SK-N-SH (cell line): ENCODE data around the gene MXD3. TPM values are rescaled to one million over a fixed set of nuclear protein-coding genes. Genes with fewer than 3 reads are reported as not detected.
"Not testable (repeated sequence)": the region's sequence is repeated elsewhere in the genome, so short reads cannot be mapped to it uniquely, and the experiment has no call there.

Experiments used
- CTCF ChIA-PET: fragments of 300-600, 350-600 bp; formaldehyde crosslinking; extraction: SDS; loops from one replicate; lab custom pipeline; 2021; lab: Yijun Ruan, JAX
- POLR2A ChIA-PET: fragments of 350-600 bp; sonication (Branson Sonifier 250); formaldehyde crosslinking; extraction: SDS; loops from one replicate; lab custom pipeline; 2020; ENCODE audit warnings: antibody characterized with exemption, inconsistent platforms; lab: Yijun Ruan, JAX
- DNase-seq: peaks from one replicate; pipeline ENCODE4 v3.0.0; 2012
- H2AFZ ChIP-seq: fragments of 200-600 bp; sonication (generic); 2 replicates; pipeline ENCODE4 v1.8.1; 2016; ENCODE audit warnings: antibody characterized with exemption, mild to moderate bottlenecking, low read depth
- H3F3A ChIP-seq: fragments of 200-600 bp; sonication (generic); replicated peaks from 2 replicates; pipeline ENCODE3; 2016; ENCODE audit warnings: antibody characterized with exemption, mild to moderate bottlenecking; ENCODE audit not compliant: insufficient read depth
- H3K27ac ChIP-seq, 2 experiments: fragments of 200-500 bp in 1 of 2; fragments of 200-600 bp in 1 of 2; sonication (Bioruptor generic) in 1 of 2; sonication (generic), shearing (Covaris generic) in 1 of 2; 2 replicates each; pipeline versions ENCODE4 v1.5.1 to v1.6.1; 2014 to 2016; ENCODE audit warnings: low read depth in 2 of 2, inconsistent platforms in 1 of 2, low read length in 1 of 2, mild to moderate bottlenecking in 1 of 2, mixed read lengths in 1 of 2
- H3K27me3 ChIP-seq: fragments of 200-600 bp; sonication (generic), shearing (Covaris generic); 2 replicates; pipeline ENCODE4 v1.6.1; 2016; ENCODE audit warnings: mixed run types; ENCODE audit not compliant: insufficient read depth
- H3K36me3 ChIP-seq, 2 experiments: fragments of 200-500 bp in 1 of 2; fragments of 200-600 bp in 1 of 2; sonication (Bioruptor generic) in 1 of 2; sonication (generic) in 1 of 2; replicated peaks in 1 of 2; 2 replicates each; pipeline versions ENCODE3 to v1.5.1; 2014 to 2016; ENCODE audit warnings: low read length in 1 of 2, mild to moderate bottlenecking in 1 of 2; ENCODE audit not compliant: insufficient read depth in 2 of 2, control insufficient read depth in 1 of 2
- H3K4me1 ChIP-seq, 2 experiments: fragments of 200-500 bp in 1 of 2; fragments of 200-600 bp in 1 of 2; sonication (Bioruptor generic) in 1 of 2; sonication (generic), shearing (Covaris generic) in 1 of 2; 2 replicates each; pipeline versions ENCODE4 v1.5.1 to v1.6.1; 2014 to 2016; ENCODE audit warnings: low read depth in 1 of 2, low read length in 1 of 2, mixed run types in 1 of 2; ENCODE audit not compliant: insufficient read depth in 2 of 2, control insufficient read depth in 1 of 2
- H3K4me2 ChIP-seq: fragments of 200-600 bp; sonication (generic), shearing (Covaris generic); 2 replicates; pipeline ENCODE4 v1.6.1; 2017; ENCODE audit warnings: mixed run types
- H3K4me3 ChIP-seq, 2 experiments: fragments of 200-500 bp in 1 of 2; fragments of 200-600 bp in 1 of 2; sonication (Bioruptor generic) in 1 of 2; sonication (generic), shearing (Covaris generic) in 1 of 2; 2 replicates each; pipeline versions ENCODE4 v1.5.1 to v1.8.1; 2014 to 2016; ENCODE audit warnings: low read depth in 2 of 2, inconsistent platforms in 1 of 2, low read length in 1 of 2, mild to moderate bottlenecking in 1 of 2, mixed read lengths in 1 of 2, moderate library complexity in 1 of 2
- H3K79me2 ChIP-seq: fragments of 200-600 bp; sonication (generic); 2 replicates; pipeline ENCODE4 v1.8.1; 2017; ENCODE audit warnings: mild to moderate bottlenecking; ENCODE audit not compliant: insufficient read depth
- H3K9ac ChIP-seq: fragments of 200-600 bp; sonication (generic); 2 replicates; pipeline ENCODE4 v1.6.1; 2017; ENCODE audit warnings: mixed run types
- H3K9me2 ChIP-seq: fragments of 200-600 bp; sonication (generic); 2 replicates; pipeline ENCODE4 v1.6.1; 2017; ENCODE audit warnings: mixed run types
- H3K9me3 ChIP-seq: fragments of 200-600 bp; sonication (generic); 2 replicates; pipeline ENCODE4 v1.6.1; 2017; ENCODE audit warnings: mixed run types, mild to moderate bottlenecking, moderate library complexity
- H4K20me1 ChIP-seq: fragments of 200-600 bp; sonication (generic); 2 replicates; pipeline ENCODE4 v1.6.1; 2017; ENCODE audit warnings: mild to moderate bottlenecking, mixed run types; ENCODE audit not compliant: insufficient read depth
- CHD2 ChIP-seq: fragments of 150-350 bp; IDR thresholded peaks from 2 replicates; pipeline ENCODE4 v1.6.1; 2018; ENCODE audit warnings: low read length; ENCODE audit not compliant: partially characterized antibody
- POLR2AphosphoS5 ChIP-seq: IDR thresholded peaks from 2 replicates; pipeline ENCODE4 v1.6.1; 2012; ENCODE audit warnings: low read depth, low read length
- WGBS: methylation state at CpG from one replicate; pipeline ENCODE4 v1.1.6; 2017; ENCODE audit warnings: low lambda C conversion rate; 5-methylcytosine and 5-hydroxymethylcytosine counted together
- polyA plus RNA-seq, 3 experiments: library from polyadenylated mRNA; depleted of rRNA; stranded (reverse); fragments of >200 nt; gene quantifications; 2 replicates each; pipeline ENCODE4 v1.2.3, GENCODE V29; 2012
- TF ChIP-seq, protein P1 (sequence below): IDR thresholded peaks from 2 replicates; pipeline ENCODE4 v1.4.0; 2012; ENCODE audit warnings: low read depth, borderline replicate concordance

The MXD3 gene
- polyA plus RNA-seq, 1 of the 3 experiments (the other 2 are of a cell fraction): 22.6 TPM

DNA sequence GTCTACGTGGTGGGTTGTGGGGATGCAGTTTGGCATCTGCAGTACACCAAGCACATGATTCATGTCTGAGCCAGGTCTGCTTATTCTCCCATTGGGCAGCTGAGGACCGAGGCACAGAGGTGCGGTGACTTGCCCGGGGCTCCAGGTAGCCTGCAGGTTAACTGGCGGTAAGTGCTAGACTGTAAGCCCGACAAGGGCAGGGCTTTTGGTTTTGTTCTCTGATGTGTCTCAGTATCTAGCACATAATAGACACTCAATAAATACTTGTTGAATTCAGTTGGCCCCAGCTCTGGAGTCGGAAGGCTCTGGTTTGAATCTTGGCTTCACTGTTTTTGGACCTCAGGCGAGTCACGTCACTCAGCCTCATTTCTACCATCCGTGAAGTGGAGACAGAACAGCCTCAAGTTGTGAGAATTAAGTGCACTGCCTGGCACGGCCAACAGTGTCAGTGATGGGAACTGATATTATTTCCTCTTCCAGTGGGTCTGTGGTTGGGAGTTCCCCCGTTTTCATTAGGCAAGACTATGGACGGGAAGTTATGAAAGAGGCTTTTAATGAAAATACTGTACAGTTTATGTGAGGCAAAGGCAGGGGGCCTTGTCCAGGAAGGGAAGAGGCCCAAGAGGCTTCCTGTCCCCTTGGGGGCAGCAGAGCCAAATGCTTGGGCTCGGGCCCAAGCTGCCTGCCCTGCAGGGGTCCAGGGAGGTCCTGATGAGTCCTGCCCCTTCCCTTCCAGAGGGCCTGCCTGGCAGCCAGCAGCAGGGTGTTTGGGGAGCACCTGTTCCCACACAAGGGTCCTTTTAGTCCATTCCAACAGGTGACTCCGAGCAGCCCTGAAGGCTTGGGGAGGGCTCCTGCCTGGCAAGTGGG, 4.8 kb downstream of the MXD3 start:
- peaks cover 22 to 25% of the 10 kb centered on the region in 2 experiments for H3K36me3 ChIP-seq
- POLR2A ChIA-PET: no interaction called here
- DNase-seq: no peak

DNA sequence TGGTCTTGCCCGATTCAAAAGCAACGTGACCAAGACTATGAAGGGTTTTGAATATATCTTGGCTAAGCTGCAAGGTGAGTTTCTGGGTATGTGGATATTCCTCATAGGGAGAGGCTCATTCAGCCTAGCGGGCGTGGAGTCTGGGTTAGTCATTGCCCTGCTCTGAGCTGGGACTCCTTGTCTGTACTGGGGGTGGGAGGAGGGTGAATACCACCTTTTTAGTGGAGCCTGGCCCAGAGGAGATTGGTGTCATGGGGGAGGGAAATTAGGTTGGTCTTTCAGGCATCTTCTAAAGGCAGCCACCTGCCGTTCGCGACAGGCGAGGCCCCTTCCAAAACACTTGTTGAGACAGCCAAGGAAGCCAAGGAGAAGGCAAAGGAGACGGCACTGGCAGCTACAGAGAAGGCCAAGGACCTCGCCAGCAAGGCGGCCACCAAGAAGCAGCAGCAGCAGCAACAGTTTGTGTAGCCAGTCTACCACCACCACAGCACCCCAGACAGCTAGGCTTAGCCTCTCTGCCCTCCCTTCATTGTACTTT, 5.5 kb downstream of the MXD3 start:
- Histone ChIP-seq H3K4me2 (0 out of 2 replicates have a peak overlapping the region, but pooled peaks have one; percentile 98), H3K36me3 (peaks cover 29 to 33% of the 10 kb centered on the region in 2 experiments), H3K4me1 (peaks cover 4 to 40% of the 10 kb centered on the region in 2 experiments; a peak in 1 of 4 replicates), H4K20me1 (peaks cover 36% of the 10 kb centered on the region), H3F3A (peaks cover 17% of the 10 kb centered on the region), H3K79me2 (peaks cover 92% of the 10 kb centered on the region)
- H3K9me3 ChIP-seq, POLR2A ChIA-PET, H2AFZ ChIP-seq, H3K4me3 ChIP-seq, H3K27me3 ChIP-seq, DNase-seq, H3K27ac ChIP-seq, H3K9me2 ChIP-seq, H3K9ac ChIP-seq: not testable (repeated sequence)
- 95% methylated on average over 11 of the region's 11 CpGs for WGBS
- CTCF ChIA-PET: interaction anchor here (0.8 to 2.3 kb wide), 2 partner anchors 97 to 645 kb away, joined by 3 to 6 read pairs; no protein-coding TSS in a partner anchor

More for the DNA sequence above, 4.8 kb downstream of the MXD3 start:
- Histone ChIP-seq H2AFZ (no peak overlapping the region), H3K4me2 (no peak overlapping the region), H3K9me3 (no peaks in the 10 kb centered on the region), H3F3A (peaks cover 22% of the 10 kb centered on the region), H3K9ac (no peak overlapping the region), H3K79me2 (peaks cover 96% of the 10 kb centered on the region), H3K27ac (no peak overlapping the region), H3K27me3 (no peaks in the 10 kb centered on the region), H3K9me2 (no peaks in the 10 kb centered on the region), H3K4me1 (peaks cover 4 to 39% of the 10 kb centered on the region in 2 experiments; a peak in 1 of 4 replicates), H3K4me3 (no peak overlapping the region), H4K20me1 (peaks cover 36% of the 10 kb centered on the region)
- TF ChIP-seq, protein P1, sequence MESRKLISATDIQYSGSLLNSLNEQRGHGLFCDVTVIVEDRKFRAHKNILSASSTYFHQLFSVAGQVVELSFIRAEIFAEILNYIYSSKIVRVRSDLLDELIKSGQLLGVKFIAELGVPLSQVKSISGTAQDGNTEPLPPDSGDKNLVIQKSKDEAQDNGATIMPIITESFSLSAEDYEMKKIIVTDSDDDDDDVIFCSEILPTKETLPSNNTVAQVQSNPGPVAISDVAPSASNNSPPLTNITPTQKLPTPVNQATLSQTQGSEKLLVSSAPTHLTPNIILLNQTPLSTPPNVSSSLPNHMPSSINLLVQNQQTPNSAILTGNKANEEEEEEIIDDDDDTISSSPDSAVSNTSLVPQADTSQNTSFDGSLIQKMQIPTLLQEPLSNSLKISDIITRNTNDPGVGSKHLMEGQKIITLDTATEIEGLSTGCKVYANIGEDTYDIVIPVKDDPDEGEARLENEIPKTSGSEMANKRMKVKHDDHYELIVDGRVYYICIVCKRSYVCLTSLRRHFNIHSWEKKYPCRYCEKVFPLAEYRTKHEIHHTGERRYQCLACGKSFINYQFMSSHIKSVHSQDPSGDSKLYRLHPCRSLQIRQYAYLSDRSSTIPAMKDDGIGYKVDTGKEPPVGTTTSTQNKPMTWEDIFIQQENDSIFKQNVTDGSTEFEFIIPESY: no peak
- TF ChIP-seq CHD2 (no peak), POLR2AphosphoS5 (0 out of 2 replicates have a peak, but pooled peaks have one; percentile 29)
- WGBS: 82% methylated on average over 12 of the region's 15 CpGs
- CTCF ChIA-PET: interaction anchor here (0.8 to 4.3 kb wide), 6 partner anchors 10 to 646 kb away, joined by 3 to 39 read pairs (median 4); no protein-coding TSS in a partner anchor
